Hippocampal formation (tissue), 2 donors: Measurements from ENCODE around the gene RNF169.
"Not testable (repeated sequence)": the region's sequence is repeated elsewhere in the genome, so short reads cannot be mapped to it uniquely, and the experiment has no call there.

Experiments used
- DNase-seq, 2 donors: peaks; one replicate each; lab custom pipeline; 2025; lab: John Stamatoyannopoulos, UW

RNF169 gene

DNA sequence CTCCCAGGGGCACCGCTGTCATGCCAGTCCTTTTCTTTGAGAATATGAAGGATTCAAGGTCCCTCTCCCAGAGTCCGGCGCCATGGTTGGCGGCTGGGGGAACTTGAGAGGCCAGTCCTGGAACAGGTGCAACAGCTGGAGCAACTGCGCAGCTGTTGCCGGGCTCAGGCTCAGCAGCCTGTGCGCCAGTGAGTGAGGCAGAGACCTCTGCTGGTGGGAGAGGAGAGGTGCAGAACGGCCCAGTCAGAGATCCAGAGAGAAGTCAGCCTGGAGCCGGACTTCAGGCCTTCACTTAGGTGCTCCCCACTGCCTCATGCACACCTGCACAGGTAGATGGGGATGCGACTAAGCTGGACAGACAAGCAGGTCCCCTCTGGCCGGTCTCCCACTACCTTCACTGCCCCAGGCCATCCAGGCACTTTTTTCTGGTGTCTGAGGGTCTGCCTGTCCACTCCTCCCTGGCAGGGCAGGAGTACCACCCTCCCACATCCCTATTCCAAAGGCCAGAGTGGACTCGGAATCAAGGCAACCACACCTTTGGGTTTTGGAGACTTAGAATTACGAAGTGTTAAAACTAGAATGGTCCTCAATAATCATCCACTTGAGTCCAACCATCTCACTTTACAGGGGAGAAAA lies 22.0 kb upstream of the RNF169 start:
- DNase-seq = peak; percentile 50 to 69

DNA sequence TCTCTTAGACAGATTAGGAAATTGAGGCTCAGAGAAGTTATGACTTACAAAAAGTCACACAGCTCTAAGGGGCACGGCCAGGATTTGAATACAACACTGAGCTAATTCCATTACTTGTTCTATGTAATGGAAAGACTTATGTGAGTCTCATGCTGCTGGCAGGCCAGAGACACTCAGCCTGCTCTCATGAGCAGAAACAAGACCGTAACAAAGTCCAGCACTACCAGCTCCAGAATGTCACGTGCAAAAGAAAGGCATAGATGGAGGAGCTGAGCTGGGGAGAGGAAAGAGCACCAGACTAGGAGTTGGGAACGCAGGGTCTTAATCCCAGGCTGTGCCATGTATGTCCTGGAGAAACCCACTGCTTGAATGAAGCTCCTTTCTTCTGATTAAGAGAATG lies 19.3 kb upstream of the RNF169 start:
- DNase-seq = no peak

DNA sequence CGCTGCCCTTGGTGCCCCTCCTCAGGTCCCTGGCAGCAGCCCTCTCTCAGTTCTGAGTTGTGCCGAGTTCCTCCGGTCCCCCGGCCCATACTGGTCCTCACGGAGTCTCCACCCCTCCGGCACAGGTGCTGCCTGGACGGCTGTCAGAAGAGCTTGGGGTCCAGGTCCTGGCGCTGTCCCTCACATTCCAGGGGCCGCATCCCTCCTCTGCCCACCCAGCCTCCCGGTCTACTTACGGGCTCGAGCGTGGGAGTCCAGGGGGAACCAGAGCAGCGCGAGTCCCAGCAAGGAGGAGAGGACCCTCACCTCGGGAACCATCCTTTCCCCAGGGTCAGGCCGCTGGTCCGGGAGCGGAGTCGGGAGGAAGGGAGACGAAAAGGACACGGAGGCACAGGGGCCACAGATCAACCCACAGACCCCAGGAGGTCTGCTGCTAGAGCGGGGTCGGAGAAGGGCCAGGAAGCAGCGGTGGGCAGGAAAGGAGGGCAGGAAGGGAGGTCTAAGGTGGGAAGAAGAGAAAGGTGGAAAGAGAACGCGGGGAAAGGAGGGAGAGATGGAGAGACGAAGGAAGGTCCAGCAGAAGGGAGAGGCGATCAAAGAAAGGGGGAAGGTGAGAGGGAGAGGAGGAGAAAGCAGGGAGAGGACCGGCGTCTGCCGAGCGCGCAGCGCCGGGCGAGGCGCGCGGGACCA lies 17.9 kb upstream of the RNF169 start:
- DNase-seq = no peak

DNA sequence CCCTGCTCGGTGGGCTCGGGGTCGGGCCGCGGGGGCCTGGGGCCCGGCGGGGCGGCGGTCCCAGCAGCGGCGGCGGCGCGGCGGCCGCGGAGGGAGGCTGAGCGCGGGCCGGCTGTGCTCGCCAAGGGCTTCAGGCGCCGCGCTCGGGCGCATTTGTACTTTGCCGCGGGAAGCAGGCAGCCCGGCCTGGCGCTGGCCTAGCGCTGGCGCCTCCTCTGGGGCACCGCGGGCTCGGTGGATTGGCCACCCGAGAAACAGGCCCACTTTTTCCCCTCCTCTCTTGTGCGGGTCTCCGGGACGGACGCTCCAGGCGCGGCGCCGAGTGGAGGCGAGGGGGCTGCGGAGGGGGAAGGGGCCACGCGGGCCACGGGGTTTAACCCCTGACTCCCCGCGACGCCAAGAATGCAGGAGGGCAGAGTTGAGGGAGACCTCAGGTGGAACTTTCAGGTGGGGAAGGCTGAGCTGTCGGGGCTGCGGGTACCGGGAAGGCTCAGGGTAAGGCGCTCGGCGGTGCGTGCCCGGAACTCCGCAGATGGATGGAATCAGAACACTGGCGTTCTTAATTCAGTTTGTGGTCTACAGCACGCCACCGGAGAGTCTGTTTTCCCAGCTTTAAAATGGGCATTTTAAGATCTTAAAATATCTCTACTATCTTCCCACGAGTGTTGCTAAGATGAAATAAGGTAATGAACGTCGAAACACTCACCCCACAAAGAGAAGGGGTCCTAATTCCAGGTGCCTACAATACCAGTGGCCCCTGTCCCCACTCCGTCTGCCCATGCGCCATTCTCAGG lies 17.2 kb upstream of the RNF169 start, which contains the start of gene CHRDL2:
CHRDL2 (minus strand) TSS at position 126 of the 794 bp plus-strand sequence. CDS start 538 bp downstream, outside the sequence.
- DNase-seq = no peak

DNA sequence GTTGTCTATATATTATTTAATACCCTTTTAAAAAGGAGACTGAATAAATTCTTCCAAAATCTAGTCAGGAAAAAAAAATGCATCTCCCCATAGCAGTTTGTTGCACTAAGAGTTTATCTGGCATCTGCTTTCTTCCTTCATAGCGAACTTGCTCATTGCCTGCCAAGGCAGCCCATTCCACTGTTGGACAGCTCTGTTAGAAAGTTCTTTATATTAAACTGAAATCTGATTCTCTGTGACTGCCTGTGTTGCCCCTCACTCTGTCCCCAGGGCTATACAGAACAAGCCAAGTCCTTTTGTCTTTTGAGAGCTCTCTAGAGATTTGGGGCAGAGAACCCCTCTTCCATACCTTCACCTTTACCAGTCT lies 14.1 kb upstream of the RNF169 start:
- no peak for DNase-seq

DNA sequence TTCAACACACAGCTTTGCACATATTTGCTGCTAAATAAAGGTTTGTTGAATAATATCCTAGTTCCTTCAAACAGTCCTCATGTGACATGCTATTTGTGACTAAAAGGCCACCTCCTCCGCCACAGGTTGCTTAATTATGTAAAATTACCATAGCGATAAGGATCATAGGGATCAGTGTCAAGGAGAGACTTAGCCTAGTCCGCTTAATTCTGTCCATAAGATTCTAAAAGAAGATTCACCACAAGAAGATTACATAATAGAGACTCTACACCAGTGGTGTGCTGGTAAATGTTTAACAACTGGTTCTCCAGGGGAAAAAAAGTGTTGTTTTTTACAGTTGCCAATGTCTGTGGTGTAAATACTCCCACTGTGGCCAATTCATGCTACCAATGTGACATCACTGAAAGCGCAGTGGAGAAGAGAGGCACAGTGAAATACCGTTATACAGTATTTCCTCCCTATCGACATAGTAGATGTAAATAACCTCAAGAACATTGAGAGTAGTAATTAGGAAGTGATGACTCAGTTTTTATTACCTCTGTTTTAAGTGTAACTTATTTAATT lies 13.2 kb upstream of the RNF169 start:
- DNase-seq = no peak

DNA sequence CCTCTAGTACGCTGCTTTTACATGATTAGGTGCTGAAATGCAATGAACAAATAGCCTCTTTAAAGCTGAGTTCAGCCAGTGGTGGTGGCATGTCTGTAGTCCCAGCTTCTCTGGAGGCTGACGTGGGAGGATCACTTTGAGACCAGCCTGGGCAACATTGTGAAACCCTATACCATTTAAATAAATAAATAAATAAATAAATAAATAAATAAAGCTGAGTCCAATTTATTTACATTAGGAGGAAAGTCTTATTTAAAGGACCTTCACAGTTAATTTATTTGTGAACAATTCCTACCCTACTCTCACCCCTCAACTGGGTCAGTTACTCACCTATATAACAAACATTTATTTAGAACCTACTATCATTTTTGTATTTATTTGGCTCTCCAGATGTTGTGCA lies 12.6 kb upstream of the RNF169 start:
- DNase-seq = no peak

DNA sequence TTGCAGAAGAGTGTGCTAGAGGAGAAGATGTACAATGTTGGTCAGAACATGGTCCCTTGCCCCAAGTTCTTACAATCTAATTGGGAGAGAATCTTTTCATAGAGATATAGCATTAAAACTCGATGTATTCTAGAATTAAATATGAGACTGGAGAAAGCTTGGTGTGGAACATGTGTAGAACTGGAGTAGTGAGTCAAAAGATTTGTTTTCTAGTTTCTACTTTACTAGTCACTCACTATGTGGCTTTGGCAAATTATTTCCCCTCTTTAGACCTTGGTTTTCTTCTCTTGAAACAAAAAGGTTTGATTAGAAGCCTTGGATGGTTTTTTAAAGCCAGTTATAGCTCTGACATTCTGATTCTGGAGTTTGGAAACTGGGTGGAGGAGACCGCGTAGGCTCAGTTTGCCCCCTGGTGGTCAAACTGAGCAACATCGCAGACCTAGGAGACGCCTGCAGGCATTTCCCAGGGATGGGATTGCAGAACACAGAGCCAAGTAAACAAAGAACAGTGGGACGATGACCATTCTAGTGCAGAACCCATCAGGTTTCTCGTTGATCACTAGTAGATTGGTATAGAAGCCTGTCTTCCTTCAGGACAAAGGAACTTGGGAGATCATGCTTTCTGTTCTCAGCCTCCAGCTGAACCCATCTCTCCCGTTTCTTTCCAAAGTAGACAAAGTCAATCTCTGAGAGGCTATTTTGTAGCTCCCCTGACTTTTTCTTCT lies 8.9 kb upstream of the RNF169 start:
- peak; percentile 32 to 41 for DNase-seq

DNA sequence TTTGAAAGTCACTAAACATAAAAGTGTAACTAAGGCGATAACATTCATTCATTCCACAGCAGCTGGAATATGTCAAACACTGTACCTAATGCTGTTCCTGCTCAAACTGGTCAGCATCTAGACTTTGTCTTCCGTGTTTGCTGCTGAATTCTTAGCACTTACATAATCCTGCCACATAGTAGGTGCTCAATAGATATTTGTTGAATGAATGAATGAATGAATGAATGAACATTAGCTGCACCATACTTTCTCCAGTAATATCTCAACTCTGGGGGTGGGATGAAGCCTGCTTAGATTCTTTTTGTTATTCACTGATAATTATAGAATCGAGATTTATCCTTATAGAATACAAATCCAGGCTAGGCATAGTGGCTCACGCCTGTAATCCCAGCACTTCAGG lies 6.6 kb upstream of the RNF169 start:
- no peak for DNase-seq

DNA sequence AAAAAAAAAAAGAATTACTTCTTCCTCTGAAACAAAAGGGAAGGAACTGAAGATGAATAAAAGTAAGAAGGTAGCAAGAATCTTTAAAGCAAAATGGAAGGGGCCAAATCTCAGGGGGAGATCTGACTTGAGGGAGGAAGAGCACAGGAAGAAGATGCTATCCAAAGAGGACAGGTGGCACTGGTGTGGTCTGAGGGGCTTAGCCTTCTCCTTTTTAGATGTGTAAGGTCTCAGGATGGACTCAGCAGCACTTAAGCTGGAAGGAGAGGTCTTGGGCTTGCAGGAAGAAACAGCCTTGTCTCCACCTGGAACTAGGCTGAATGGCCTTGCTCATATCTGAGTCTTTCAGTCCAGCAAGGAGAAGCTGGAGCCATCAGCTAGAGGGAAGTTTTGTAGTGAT lies 5.0 kb upstream of the RNF169 start:
- no peak for DNase-seq

DNA sequence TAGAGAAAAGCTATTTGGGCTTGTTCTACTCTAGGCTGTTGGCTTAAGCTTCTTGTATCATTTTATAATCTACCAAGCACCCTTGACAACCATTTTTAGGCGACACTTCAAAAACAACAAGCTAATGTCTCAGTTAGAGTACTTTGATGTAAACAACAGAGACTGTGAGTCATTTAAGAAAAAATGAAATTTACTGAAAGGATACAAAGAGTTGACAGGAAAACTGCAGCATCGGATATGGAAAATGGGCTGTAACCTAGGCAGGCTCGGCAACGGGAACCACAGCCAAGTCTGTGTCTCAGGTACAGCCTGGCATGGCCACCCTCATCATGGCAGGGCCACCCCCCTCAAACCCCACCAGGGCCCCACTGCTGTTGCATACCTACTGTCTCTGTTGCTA lies 4.4 kb upstream of the RNF169 start:
- no peak for DNase-seq

DNA sequence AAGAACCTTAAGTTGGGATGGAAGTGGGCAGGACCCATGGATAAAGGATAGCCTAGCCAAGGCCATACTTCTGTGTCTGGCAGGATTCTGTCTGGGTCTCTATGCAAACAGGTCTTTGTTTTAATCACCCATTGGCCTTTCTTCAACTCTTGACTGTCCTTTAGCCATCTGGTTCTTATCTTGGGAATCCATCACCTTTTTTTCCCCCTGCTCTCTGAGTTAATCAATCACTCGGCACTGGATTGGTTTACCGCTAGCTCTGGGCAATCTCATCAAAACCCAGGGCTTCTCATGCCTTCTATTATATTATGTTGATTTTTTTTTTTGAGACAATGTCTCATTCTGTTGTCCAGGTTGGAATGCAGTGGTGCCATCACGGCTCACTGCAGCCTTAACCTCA lies 1.8 kb upstream of the RNF169 start:
- no peak for DNase-seq

DNA sequence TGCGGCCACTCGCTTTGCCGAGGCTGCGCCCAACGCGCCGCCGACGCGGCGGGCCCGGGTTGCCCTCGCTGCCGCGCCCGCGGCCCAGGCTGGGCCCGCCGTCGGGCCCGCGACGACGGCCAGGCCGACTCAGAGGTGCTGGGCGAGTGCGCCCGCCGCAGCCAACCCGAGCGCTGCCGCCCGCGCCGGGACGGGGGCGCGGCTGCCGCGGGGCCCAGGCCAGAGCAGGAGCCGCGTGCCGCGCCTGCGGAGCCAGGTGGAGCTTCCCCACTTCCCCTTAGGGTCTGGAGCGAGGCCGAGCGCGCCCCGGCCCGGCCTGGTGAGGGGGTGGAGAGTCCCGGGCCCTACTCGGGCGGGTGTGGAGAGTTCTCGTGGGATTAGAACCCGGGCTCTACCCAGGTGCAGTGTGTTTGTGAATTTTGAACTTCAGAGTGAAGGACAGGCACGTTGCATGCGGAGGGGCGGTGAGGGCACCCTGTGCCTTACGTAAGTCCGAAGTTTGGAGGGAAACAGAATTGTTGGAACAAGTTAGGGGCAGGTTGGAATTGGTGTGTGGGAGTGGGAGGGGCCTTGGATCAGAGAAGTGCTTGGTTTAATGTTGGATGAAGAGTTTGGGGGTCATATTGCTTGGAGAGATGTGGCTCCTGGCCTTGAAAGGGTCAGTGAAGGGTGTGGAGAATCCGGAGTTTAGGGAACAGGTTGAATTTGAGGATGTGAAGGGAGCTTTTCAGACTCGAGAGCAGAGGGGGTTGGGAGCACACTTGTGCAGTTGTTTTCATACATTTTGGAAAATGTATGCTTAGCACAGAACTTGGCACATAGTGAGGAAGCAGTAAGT lies 697 bp downstream of the RNF169 start:
- DNase-seq = no peak

DNA sequence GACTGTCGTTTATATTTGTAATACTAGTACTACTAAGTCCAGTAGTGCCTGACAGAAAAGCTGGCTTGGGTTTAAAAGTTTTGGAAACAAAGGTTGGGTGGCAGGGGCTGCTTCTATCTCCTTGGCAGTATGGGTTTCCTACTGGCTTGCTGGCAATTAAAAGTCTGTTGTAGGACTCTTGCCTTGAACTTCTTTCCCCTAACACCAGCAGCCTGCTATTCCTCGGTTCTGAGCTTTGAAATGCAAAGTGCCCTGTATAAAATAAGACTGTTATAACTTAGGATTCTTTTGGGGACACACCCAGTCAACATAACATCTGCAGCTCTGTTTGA lies 1.3 kb downstream of the RNF169 start:
- no peak for DNase-seq

DNA sequence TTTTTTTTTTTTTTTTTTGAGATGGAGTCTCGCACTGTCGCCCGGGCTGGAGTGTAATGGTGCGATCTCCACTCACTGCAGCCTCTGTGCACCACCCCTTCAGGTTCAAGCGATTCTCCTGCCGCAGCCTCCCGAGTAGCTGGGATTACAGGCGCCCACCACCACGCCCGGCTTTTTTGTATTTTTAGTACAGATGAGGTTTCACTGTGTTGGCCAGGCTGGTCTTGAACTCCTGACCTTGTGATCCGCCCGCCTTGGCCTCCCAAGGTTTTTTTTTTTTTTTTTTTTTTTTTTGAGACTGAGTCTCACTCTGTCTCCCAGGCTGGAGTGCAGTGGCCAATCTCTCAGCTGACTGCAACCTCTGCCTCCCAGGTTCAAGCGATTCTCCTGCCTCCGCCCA lies 1.9 kb downstream of the RNF169 start:
- DNase-seq = not testable (repeated sequence)

DNA sequence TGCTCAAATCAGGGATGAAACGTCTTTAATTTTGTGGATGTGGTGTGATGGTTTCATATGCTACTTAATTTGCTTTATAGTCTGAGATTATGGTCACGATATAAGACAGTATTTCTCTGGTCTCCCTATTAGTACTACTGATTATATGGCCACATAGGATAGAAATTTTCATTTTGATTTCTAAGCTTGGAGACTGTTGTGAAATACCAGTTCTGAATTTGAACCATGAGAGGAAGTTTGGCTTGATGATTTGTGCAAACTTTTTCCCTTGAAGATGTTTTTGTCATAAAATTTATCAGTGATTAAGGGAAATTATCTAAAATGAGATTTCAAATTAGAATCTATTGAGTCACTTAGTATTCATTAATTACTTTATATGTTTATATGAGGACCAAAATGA lies 2.7 kb downstream of the RNF169 start:
- DNase-seq = no peak

DNA sequence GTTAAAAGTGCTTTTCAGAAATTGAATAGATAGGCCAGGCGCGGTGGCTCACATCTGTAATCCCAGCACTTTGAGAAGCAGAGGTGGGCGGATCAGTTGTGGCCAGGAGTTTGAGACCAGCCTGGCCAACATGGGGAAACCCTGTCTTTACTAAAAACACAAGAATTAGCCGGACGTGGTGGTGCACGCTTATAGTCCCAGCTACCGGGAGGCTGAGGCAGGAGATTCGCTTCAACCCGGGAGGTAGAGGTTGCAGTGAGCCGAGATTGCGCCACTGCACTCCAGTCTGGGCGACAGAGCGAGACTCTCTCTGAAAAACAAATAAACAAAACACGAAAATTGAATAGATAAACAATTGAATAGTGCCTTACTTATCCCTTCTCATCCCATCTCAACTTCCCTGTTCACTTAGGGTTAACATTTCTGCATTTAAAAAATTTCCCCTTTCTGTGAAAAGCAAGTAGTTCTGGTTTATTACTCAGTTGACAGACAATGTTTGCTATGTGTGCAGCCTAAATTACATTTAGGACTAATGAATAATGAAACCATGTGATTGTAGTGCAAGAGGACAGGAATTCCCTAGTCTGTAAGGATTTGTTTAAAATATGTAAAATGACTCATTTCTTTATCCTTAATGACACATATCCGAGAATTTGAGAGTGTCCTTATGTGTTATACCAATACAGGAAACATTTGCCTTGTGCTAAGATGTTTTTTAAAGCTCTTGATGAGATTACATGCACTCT lies 6.0 kb downstream of the RNF169 start:
- no peak for DNase-seq

DNA sequence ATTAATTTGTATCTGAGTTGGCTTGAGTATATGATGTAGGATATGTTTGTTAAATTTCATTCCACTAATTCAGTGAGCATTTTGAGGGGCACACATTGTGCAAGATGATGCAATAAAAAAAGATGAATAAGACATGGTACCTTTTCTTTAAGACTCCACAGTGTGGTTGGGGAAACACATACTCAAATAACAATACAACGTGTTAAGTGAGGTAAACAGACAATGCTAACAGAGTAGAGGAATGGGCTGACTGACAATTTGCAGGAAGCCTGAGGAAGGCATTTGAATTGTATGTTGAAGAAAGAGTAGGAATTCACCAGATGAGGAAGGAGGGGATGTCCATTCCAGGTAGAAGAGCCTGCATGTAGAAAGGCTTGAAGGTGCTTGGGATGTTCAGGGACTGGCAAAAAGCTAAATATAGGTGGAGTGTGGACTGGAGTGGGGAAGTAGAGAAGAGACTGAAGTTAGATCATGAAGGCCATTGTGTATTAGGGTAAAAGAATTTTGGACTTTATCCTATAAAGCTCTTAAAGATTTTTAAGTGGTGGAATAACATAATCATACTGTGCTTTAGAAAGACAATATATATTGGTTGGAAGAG lies 6.8 kb downstream of the RNF169 start:
- DNase-seq = no peak

DNA sequence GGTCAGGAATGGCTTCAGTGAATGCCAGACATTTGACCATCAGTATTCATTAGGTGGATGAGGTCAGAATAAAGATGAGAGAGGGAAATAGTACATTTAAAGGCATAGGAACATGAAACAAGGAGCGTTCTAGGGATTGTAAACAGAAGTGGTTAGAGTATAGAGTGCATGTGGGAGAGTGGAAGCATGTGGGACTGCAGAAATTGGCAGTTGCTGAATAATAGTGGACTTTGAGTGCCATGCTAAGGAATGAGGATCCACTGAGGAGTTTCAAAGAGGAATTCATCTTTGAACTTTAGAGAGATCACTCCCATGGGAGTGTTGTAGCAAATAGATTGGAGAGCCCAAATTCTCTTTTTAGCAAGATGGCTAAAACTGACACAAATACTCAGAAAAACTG lies 7.9 kb downstream of the RNF169 start:
- no peak for DNase-seq

DNA sequence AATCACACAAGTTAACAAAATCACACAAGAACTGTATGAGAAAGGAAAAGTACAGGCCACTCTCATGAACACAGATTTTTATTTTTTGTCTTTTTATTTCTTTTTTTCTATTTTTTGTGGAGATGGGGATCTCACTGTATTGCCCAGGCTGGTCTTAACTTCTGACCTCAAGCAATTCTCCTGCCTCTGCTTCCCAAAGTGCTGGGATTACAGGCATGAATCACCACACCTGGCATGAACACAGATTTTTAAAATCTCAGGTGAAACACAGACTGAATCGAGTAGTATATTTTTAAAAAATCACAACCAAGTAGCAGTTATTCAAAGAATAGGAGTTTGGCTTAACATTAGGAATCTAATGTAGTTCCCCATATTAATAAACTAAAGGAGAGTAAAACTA lies 18.3 kb downstream of the RNF169 start:
- DNase-seq = no peak
